ENCODE measurements around the gene FAM118A.

Gene FAM118A

GRCh38 chr22:45281010-45281409 lies 28.7 kb upstream of the FAM118A start:
- peaks cover 13 to 14% of the 10 kb centered on the region in 2 donors for H3K4me1 ChIP-seq (ENCODE audit: control insufficient read depth in 2 of 2, insufficient read depth in 2 of 2, low read length in 2 of 2)
- no peaks in the 10 kb centered on the region for H3K36me3 ChIP-seq (ENCODE audit: control insufficient read depth in 2 of 2, insufficient read depth in 2 of 2, low read length in 2 of 2)
- H3K27ac ChIP-seq (ENCODE audit: low read depth in 2 of 2, low read length in 2 of 2): no peak overlapping the region
- H3K9me3 ChIP-seq (ENCODE audit: control insufficient read depth in 2 of 2, low read length in 2 of 2): no peaks in the 10 kb centered on the region
- H3K27me3 ChIP-seq (ENCODE audit: control insufficient read depth in 2 of 2, insufficient read depth in 2 of 2, low read length in 2 of 2): no peaks in the 10 kb centered on the region
- no peak overlapping the region for H3K9ac ChIP-seq (ENCODE audit: low read depth in 1 of 2, low read length in 2 of 2)
- H3K4me3 ChIP-seq (ENCODE audit: low read length in 2 of 2): no peak overlapping the region

DNA sequence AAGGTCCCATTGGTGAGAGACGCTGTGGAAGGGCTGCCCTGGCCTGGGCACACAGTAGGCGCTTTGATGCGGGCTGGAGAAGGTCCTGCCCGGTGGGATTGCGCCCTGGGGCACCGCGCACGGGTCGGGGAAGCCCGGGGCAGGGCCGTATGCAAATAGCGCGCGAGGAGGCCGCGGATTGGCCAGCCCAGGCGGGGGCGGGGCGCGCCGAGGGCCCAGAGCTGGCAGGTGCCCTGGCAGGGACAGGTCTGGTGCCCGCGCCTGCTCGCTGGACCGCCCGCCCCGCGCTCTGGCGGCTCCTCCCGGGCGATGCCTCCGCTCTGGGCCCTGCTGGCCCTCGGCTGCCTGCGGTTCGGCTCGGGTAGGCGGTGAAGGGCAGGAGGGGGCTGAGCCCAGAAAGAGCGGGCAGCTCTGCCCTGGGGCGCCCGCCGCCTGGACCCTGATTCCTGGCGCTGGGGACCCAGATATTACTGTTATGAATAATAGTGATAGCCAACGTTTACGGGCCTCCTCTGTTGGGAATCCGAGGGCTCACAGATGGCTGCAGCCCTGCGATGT lies 24.9 kb upstream of the FAM118A start, which contains the start of gene UPK3A:
Gene UPK3A, plus strand, starts transcription at position 245 of the 558 bp plus-strand sequence. Its CDS starts 65 bp downstream, at position 310.
- Histone ChIP-seq H3K4me3 (ENCODE audit: low read length in 2 of 2) (peak within 1 kb of the TSS; percentile 38 to 48), H3K4me1 (ENCODE audit: control insufficient read depth in 2 of 2, insufficient read depth in 2 of 2, low read length in 2 of 2) (peaks cover 6 to 10% of the 10 kb centered on the region in 2 donors), H3K27ac (ENCODE audit: low read depth in 2 of 2, low read length in 2 of 2) (no peak within 1 kb of the TSS), H3K36me3 (ENCODE audit: control insufficient read depth in 2 of 2, insufficient read depth in 2 of 2, low read length in 2 of 2) (no peaks in the 10 kb centered on the region), H3K27me3 (ENCODE audit: control insufficient read depth in 2 of 2, insufficient read depth in 2 of 2, low read length in 2 of 2) (no peaks in the 10 kb centered on the region), H3K9ac (ENCODE audit: low read depth in 1 of 2, low read length in 2 of 2) (peak within 1 kb of the TSS; percentile 8 to 30), H3K9me3 (ENCODE audit: control insufficient read depth in 2 of 2, low read length in 2 of 2) (no peaks in the 10 kb centered on the region)

DNA sequence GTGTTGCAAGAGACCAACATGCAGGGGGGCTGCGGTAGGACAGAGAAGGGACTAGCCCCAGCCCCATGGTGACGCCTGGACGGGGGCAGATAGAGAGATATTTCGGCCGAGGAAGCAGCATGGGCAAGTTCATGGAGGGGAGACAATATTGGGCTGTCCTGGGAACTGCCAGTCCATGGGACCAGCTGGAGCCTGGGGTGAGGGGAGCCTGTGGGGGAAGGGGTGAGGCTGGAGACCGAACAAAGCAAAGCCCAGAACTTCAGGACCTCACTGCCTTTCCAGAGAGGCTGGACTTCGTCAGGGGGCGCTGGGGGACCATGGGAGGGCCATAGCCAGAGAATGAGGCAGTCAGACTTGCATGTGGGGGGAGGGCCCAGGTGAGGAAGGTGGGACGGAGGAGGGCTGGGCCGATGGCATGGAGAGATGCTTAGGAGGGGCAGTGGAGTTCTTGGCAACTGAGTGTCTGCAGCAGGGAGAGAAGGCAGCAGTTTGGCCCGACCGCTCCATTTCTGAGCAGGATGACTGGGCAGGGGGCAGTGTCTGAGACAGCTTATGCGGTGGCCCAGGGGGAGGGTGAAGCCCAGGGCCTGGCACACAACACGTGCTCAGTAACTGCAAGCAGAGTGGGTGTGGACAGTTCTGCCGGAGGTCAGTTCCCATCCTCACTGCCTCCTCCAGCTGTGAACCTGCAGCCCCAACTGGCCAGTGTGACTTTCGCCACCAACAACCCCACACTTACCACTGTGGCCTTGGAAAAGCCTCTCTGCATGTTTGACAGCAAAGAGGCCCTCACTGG lies 24.3 kb upstream of the FAM118A start:
- Histone ChIP-seq H3K27ac (ENCODE audit: low read depth in 2 of 2, low read length in 2 of 2) (no peak overlapping the region), H3K4me1 (ENCODE audit: control insufficient read depth in 2 of 2, insufficient read depth in 2 of 2, low read length in 2 of 2) (peaks cover 8 to 12% of the 10 kb centered on the region in 2 donors), H3K4me3 (ENCODE audit: low read length in 2 of 2) (peak overlapping the region in 1 of 2 donors; percentile 13), H3K9me3 (ENCODE audit: control insufficient read depth in 2 of 2, low read length in 2 of 2) (no peaks in the 10 kb centered on the region), H3K36me3 (ENCODE audit: control insufficient read depth in 2 of 2, insufficient read depth in 2 of 2, low read length in 2 of 2) (no peaks in the 10 kb centered on the region), H3K9ac (ENCODE audit: low read depth in 1 of 2, low read length in 2 of 2) (peak overlapping the region in 1 of 2 donors; percentile 30), H3K27me3 (ENCODE audit: control insufficient read depth in 2 of 2, insufficient read depth in 2 of 2, low read length in 2 of 2) (no peaks in the 10 kb centered on the region)

DNA sequence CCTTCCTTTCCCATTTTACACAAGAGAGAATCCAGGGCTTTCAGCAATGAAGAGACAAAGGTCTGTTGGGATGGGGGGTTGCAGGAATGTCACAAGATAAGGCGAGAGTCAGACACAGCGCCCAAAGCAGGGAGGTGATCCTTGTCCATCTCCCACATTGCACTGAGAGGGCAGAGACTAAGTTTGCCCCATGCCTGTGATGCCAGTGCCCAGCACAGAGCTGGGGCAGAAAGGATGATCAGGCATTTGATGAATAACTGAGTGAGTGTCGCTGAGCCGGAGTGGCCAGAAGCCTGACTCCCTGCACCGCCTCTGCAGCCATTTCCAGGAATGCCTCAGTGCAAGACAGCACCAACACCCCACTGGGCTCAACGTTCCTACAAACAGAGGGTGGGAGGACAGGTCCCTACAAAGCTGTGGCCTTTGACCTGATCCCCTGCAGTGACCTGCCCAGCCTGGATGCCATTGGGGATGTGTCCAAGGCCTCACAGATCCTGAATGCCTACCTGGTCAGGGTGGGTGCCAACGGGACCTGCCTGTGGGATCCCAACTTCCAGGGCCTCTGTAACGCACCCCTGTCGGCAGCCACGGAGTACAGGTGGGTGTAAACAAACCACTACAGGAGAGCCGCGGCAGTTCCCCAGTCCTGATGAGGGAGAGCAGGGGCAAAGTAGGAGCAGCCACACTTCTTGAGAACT lies 22.7 kb upstream of the FAM118A start:
- no peak overlapping the region for H3K4me3 ChIP-seq (ENCODE audit: low read length in 2 of 2)
- no peaks in the 10 kb centered on the region for H3K27me3 ChIP-seq (ENCODE audit: control insufficient read depth in 2 of 2, insufficient read depth in 2 of 2, low read length in 2 of 2)
- no peaks in the 10 kb centered on the region for H3K36me3 ChIP-seq (ENCODE audit: control insufficient read depth in 2 of 2, insufficient read depth in 2 of 2, low read length in 2 of 2)
- H3K9me3 ChIP-seq (ENCODE audit: control insufficient read depth in 2 of 2, low read length in 2 of 2): no peaks in the 10 kb centered on the region
- peaks cover 8 to 16% of the 10 kb centered on the region in 2 donors for H3K4me1 ChIP-seq (ENCODE audit: control insufficient read depth in 2 of 2, insufficient read depth in 2 of 2, low read length in 2 of 2)
- H3K9ac ChIP-seq (ENCODE audit: low read depth in 1 of 2, low read length in 2 of 2): no peak overlapping the region
- no peak overlapping the region for H3K27ac ChIP-seq (ENCODE audit: low read depth in 2 of 2, low read length in 2 of 2)

DNA sequence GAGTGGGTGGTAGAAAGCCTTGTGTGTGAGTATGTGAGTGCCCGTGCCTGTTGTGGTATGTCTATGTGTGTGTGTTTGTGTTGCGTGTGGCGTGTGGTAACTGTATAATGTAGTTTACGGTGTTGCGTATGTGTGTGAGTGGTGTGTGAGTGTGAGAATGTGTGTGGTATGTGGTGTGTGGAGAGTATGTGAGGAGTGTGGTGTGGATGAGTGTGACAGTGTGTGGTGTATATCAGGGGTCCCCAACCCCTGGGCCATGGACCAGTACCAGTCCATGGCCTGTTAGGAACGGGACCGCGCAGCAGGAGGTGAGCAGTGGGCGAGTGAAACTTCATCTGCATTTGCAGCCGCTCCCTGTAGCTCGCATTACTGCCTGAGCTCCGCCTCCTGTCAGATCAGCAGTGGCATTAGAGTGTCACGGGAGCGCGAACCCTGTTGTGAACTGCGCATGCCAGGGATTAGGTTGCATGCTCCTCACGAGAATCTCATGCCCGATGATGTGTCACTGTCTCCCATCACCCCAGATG lies 19.3 kb upstream of the FAM118A start:
- H3K27me3 ChIP-seq (ENCODE audit: control insufficient read depth in 2 of 2, insufficient read depth in 2 of 2, low read length in 2 of 2): no peaks in the 10 kb centered on the region
- H3K9me3 ChIP-seq (ENCODE audit: control insufficient read depth in 2 of 2, low read length in 2 of 2): no peaks in the 10 kb centered on the region
- no peaks in the 10 kb centered on the region for H3K36me3 ChIP-seq (ENCODE audit: control insufficient read depth in 2 of 2, insufficient read depth in 2 of 2, low read length in 2 of 2)
- H3K4me3 ChIP-seq (ENCODE audit: low read length in 2 of 2): peak overlapping the region in 1 of 2 donors; percentile 4
- H3K4me1 ChIP-seq (ENCODE audit: control insufficient read depth in 2 of 2, insufficient read depth in 2 of 2, low read length in 2 of 2): peaks cover 6 to 16% of the 10 kb centered on the region in 2 donors
- H3K9ac ChIP-seq (ENCODE audit: low read depth in 1 of 2, low read length in 2 of 2): no peak overlapping the region
- H3K27ac ChIP-seq (ENCODE audit: low read depth in 2 of 2, low read length in 2 of 2): peak overlapping the region in 1 of 2 donors; percentile 26

DNA sequence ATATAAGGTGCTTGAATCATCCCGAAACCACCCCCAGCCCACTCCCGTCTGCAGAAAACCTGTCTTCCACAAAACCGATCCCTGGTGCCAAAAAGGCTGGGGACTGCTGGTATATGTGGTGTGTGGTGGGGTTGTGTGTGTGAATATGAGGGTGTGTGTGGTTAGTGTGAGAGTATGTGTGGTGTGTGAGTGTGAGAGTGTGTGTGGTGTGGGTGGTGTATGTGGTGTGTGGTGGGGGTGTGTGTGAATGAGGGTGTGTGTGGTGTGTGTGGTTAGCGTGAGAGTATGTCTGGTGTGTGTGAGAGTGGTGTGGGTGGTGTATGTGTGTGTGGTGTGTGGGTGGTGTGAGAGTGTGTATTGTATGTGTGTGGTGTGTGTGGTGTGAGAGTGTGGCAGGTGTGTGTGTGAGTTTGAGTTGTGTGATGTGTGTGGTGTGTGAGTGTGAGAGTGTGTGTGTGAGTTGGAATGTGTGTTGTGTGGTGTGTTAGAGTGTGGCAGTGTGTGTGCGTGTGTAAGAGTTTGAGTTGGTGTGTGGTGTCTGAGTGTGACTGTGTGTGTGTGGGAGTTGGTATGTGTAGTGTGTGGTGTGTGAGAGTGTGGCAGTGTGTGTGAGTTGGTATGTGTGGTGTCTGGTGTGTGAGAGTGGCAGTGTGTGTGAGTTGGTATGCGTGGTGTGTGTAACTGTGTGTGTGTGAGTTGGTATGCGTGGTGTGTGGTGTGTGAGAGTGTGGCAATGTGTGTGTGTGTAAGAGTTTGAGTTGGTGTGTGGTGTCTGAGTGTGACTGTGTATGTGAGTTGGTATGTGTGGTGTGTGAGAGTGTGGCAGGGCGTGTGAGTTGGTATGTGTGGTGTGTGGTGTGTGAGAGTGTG lies 18.4 kb upstream of the FAM118A start:
- Histone ChIP-seq H3K4me1 (ENCODE audit: control insufficient read depth in 2 of 2, insufficient read depth in 2 of 2, low read length in 2 of 2) (peaks cover 6 to 16% of the 10 kb centered on the region in 2 donors), H3K36me3 (ENCODE audit: control insufficient read depth in 2 of 2, insufficient read depth in 2 of 2, low read length in 2 of 2) (no peaks in the 10 kb centered on the region), H3K4me3 (ENCODE audit: low read length in 2 of 2) (no peak overlapping the region), H3K27ac (ENCODE audit: low read depth in 2 of 2, low read length in 2 of 2) (no peak overlapping the region), H3K9ac (ENCODE audit: low read depth in 1 of 2, low read length in 2 of 2) (no peak overlapping the region), H3K27me3 (ENCODE audit: control insufficient read depth in 2 of 2, insufficient read depth in 2 of 2, low read length in 2 of 2) (no peaks in the 10 kb centered on the region), H3K9me3 (ENCODE audit: control insufficient read depth in 2 of 2, low read length in 2 of 2) (no peaks in the 10 kb centered on the region)

DNA sequence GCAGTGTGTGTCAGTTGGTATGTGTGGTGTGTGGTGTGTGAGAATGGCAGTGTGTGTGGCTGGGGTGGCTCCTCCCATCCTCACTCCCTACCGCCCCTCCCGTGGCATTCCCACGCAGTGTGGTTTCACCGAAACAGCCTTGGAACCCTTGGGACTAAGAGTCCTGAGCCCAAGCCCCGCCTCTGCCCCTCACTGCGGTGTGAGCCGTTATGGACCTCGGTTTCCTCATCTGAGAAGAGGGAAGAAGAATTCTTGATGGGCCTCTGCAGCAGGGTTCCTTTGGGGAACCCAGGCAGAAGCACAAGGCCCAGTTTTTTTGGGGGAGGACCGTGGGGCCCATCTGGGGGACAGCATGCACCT lies 17.8 kb upstream of the FAM118A start:
- Histone ChIP-seq H3K4me3 (ENCODE audit: low read length in 2 of 2) (no peak overlapping the region), H3K9ac (ENCODE audit: low read depth in 1 of 2, low read length in 2 of 2) (no peak overlapping the region), H3K36me3 (ENCODE audit: control insufficient read depth in 2 of 2, insufficient read depth in 2 of 2, low read length in 2 of 2) (no peaks in the 10 kb centered on the region), H3K27ac (ENCODE audit: low read depth in 2 of 2, low read length in 2 of 2) (no peak overlapping the region), H3K4me1 (ENCODE audit: control insufficient read depth in 2 of 2, insufficient read depth in 2 of 2, low read length in 2 of 2) (peaks cover 6 to 16% of the 10 kb centered on the region in 2 donors), H3K9me3 (ENCODE audit: control insufficient read depth in 2 of 2, low read length in 2 of 2) (no peaks in the 10 kb centered on the region), H3K27me3 (ENCODE audit: control insufficient read depth in 2 of 2, insufficient read depth in 2 of 2, low read length in 2 of 2) (no peaks in the 10 kb centered on the region)

GRCh38 chr22:45292731-45293442 lies 16.8 kb upstream of the FAM118A start:
- Histone ChIP-seq H3K4me3 (ENCODE audit: low read length in 2 of 2) (no peak overlapping the region), H3K27me3 (ENCODE audit: control insufficient read depth in 2 of 2, insufficient read depth in 2 of 2, low read length in 2 of 2) (no peaks in the 10 kb centered on the region), H3K9ac (ENCODE audit: low read depth in 1 of 2, low read length in 2 of 2) (no peak overlapping the region), H3K9me3 (ENCODE audit: control insufficient read depth in 2 of 2, low read length in 2 of 2) (no peaks in the 10 kb centered on the region), H3K4me1 (ENCODE audit: control insufficient read depth in 2 of 2, insufficient read depth in 2 of 2, low read length in 2 of 2) (peaks cover 6 to 16% of the 10 kb centered on the region in 2 donors), H3K36me3 (ENCODE audit: control insufficient read depth in 2 of 2, insufficient read depth in 2 of 2, low read length in 2 of 2) (no peaks in the 10 kb centered on the region), H3K27ac (ENCODE audit: low read depth in 2 of 2, low read length in 2 of 2) (no peak overlapping the region)

GRCh38 chr22:45294030-45294429 lies 15.7 kb upstream of the FAM118A start:
- Histone ChIP-seq H3K27me3 (ENCODE audit: control insufficient read depth in 2 of 2, insufficient read depth in 2 of 2, low read length in 2 of 2) (no peaks in the 10 kb centered on the region), H3K4me3 (ENCODE audit: low read length in 2 of 2) (no peak overlapping the region), H3K4me1 (ENCODE audit: control insufficient read depth in 2 of 2, insufficient read depth in 2 of 2, low read length in 2 of 2) (peaks cover 6 to 16% of the 10 kb centered on the region in 2 donors), H3K9ac (ENCODE audit: low read depth in 1 of 2, low read length in 2 of 2) (no peak overlapping the region), H3K36me3 (ENCODE audit: control insufficient read depth in 2 of 2, insufficient read depth in 2 of 2, low read length in 2 of 2) (no peaks in the 10 kb centered on the region), H3K9me3 (ENCODE audit: control insufficient read depth in 2 of 2, low read length in 2 of 2) (no peaks in the 10 kb centered on the region), H3K27ac (ENCODE audit: low read depth in 2 of 2, low read length in 2 of 2) (no peak overlapping the region)

Data from mucosa of rectum (tissue), 2 donors.